GM12875 (cell line): ENCODE data around the gene CLINT1.

ENCODE experiments used
- H3K4me3 ChIP-seq: one replicate; pipeline ENCODE4 v1.5.1; 2011; ENCODE audit warnings: low read depth, low read length, control low read depth
- CTCF ChIP-seq: IDR thresholded peaks from 2 replicates; pipeline ENCODE4 v1.5.1; 2011; ENCODE audit warnings: low read depth, mild to moderate bottlenecking, control low read depth, inconsistent platforms, low read length, moderate library complexity, borderline replicate concordance; ENCODE audit not compliant: insufficient read depth

The CLINT1 gene

GRCh38 chr5:157802736-157803135, 56.2 kb downstream of the CLINT1 start:
- H3K4me3 ChIP-seq = no peak overlapping the region
- TF ChIP-seq CTCF = no peak

GRCh38 chr5:157800137-157800536, 58.8 kb downstream of the CLINT1 start:
- H3K4me3 ChIP-seq = no peak overlapping the region
- TF ChIP-seq CTCF = no peak

GRCh38 chr5:157799578-157799977, 59.4 kb downstream of the CLINT1 start:
- no peak overlapping the region for H3K4me3 ChIP-seq
- TF ChIP-seq CTCF = no peak

- no peak for TF ChIP-seq CTCF
- no peak overlapping the region for H3K4me3 ChIP-seq
These were observed 65.6 kb downstream of the CLINT1 start for GRCh38 chr5:157793301-157793700.

GRCh38 chr5:157785801-157786200, 73.1 kb downstream of the CLINT1 start:
- H3K4me3 ChIP-seq = no peak overlapping the region
- no peak for TF ChIP-seq CTCF

- H3K4me3 ChIP-seq = no peak overlapping the region
- TF ChIP-seq CTCF = no peak
These were observed 79.7 kb downstream of the CLINT1 start for GRCh38 chr5:157779221-157779620.

- H3K4me3 ChIP-seq = no peak overlapping the region
- TF ChIP-seq CTCF = no peak
These were observed 80.7 kb downstream of the CLINT1 start for GRCh38 chr5:157778121-157778805.
